H1 (cell line): ENCODE results near the gene FGR. TPM values are rescaled to one million over a fixed set of nuclear protein-coding genes. Genes with fewer than 3 reads are reported as not detected.

Source experiments
- CHD7 ChIP-seq: fragments of 300-600 bp; sonication (generic); IDR thresholded peaks from 2 replicates; pipeline ENCODE4 v1.7.1; 2012; ENCODE audit warnings: low read length, moderate library complexity, mild to moderate bottlenecking, inconsistent platforms; ENCODE audit not compliant: insufficient replicate concordance
- JUN ChIP-seq: IDR thresholded peaks from 2 replicates; pipeline ENCODE4 v1.6.1; 2011; ENCODE audit warnings: low read depth, mild to moderate bottlenecking, improper control_type of control experiment, low read length
- JUND ChIP-seq: IDR thresholded peaks from 2 replicates; pipeline ENCODE4 v1.6.1; 2011; ENCODE audit warnings: mild to moderate bottlenecking, improper control_type of control experiment, low read length
- RFX5 ChIP-seq: IDR thresholded peaks from 2 replicates; pipeline ENCODE4 v1.6.1; 2011; ENCODE audit warnings: low read depth, low read length, improper control_type of control experiment, borderline replicate concordance
- RXRA ChIP-seq: IDR thresholded peaks from 2 replicates; pipeline ENCODE4 v1.6.1; 2011; ENCODE audit warnings: low read depth, mild to moderate bottlenecking, low read length, moderate library complexity; ENCODE audit not compliant: insufficient read depth
- SIRT6 ChIP-seq: IDR thresholded peaks from one replicate; pipeline ENCODE4 v1.7.1; 2012; ENCODE audit warnings: low read length, inconsistent platforms
- SIX5 ChIP-seq: IDR thresholded peaks from 2 replicates; pipeline ENCODE4 v1.6.1; 2011; ENCODE audit warnings: mild to moderate bottlenecking, low read depth, low read length
- SRF ChIP-seq: IDR thresholded peaks from 2 replicates; pipeline ENCODE4 v1.6.1; 2011; ENCODE audit warnings: mild to moderate bottlenecking, low read depth, low read length, moderate library complexity
- TBP ChIP-seq: IDR thresholded peaks from 2 replicates; pipeline ENCODE4 v1.6.1; 2011; ENCODE audit warnings: low read depth, low read length, improper control_type of control experiment
- TCF12 ChIP-seq: IDR thresholded peaks from 2 replicates; pipeline ENCODE4 v1.6.1; 2011; ENCODE audit warnings: low read depth, mild to moderate bottlenecking, low read length
- USF2 ChIP-seq: IDR thresholded peaks from 2 replicates; pipeline ENCODE4 v1.6.1; 2011; ENCODE audit warnings: low read length, improper control_type of control experiment
- polyA plus RNA-seq, 7 experiments: library from polyadenylated mRNA; depleted of rRNA in 3 of 7; stranded (reverse) in 5 of 7; unstranded in 2 of 7; fragments of >200 nt in 5 of 7; fragments of 200-250 nt in 2 of 7; gene quantifications; 1 replicate in 5 of 7; 2 replicates in 1 of 7; 4 replicates in 1 of 7; pipeline versions ENCODE4 v1.2.1 to v1.2.3, GENCODE V29; 2011 to 2013; ENCODE audit warnings: missing spikeins in 2 of 7, mixed read lengths in 2 of 7
- total RNA-seq: library from RNA; stranded (reverse); fragmentation: NEBNext Ultra II Directional; extraction: Animal tissue kit (Norgen Biotek cat#: 25700); gene quantifications from 2 replicates; pipeline ENCODE4 v1.2.1, GENCODE V29; 2021

Gene FGR
- total and polyA plus RNA-seq, 2 of the 8 experiments (the other 6 are each of a cell fraction or from before 2014, with no cell fraction given) = 0.22 to 0.95 TPM

- TF ChIP-seq CHD7 (no peak), SRF (no peak), JUND (no peak), SIRT6 (no peak), JUN (no peak), USF2 (peak; percentile 3; the same call in 1 of the 2 replicates), TCF12 (no peak), RFX5 (no peak), RXRA (no peak), SIX5 (no peak), TBP (peak; percentile 40; the same call in 1 of the 2 replicates)
Observed at GRCh38 chr1:27575840-27576331, 59.1 kb downstream of the FGR start (continued).
